Measurements from ENCODE around the gene INPP4B. TPM values are rescaled to one million over a fixed set of nuclear protein-coding genes. Genes with fewer than 3 reads are reported as not detected.
"Not testable (repeated sequence)": the region's sequence is repeated elsewhere in the genome, so short reads cannot be mapped to it uniquely, and the experiment has no call there.

INPP4B gene
- total RNA-seq, 3 donors from 2014 or later, result 15.8 to 113 (median 93.4) TPM

DNA sequence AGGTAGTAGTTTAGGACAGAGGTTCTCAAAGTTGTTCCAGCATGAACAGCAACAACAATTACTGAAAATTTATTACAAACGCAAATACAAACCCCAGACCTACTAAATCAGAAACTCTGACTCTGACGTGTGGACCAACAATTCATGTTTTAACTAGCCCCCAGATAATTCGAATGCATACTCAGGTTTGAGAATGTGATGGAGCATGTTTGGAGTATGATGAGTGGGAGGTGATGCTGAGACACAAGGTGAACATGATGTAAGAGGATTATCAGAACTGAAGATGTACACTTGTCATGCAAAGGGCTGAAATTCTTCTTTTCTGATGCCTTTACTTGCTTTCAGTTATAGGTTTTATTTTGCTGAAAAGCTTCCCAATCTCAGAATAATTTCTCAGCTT is 323.0 kb downstream of the INPP4B start:
- no peaks in the 10 kb centered on the region for H3K27me3 ChIP-seq
- no peaks in the 10 kb centered on the region for H3K36me3 ChIP-seq
- H3K27ac ChIP-seq, result no peak overlapping the region
- no peak overlapping the region for H3K4me3 ChIP-seq
- intact Hi-C loops (cut with DNase I; ENCODE audit: low total_unique reads), result no loop called here
- TF ChIP-seq, protein P1, sequence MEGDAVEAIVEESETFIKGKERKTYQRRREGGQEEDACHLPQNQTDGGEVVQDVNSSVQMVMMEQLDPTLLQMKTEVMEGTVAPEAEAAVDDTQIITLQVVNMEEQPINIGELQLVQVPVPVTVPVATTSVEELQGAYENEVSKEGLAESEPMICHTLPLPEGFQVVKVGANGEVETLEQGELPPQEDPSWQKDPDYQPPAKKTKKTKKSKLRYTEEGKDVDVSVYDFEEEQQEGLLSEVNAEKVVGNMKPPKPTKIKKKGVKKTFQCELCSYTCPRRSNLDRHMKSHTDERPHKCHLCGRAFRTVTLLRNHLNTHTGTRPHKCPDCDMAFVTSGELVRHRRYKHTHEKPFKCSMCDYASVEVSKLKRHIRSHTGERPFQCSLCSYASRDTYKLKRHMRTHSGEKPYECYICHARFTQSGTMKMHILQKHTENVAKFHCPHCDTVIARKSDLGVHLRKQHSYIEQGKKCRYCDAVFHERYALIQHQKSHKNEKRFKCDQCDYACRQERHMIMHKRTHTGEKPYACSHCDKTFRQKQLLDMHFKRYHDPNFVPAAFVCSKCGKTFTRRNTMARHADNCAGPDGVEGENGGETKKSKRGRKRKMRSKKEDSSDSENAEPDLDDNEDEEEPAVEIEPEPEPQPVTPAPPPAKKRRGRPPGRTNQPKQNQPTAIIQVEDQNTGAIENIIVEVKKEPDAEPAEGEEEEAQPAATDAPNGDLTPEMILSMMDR (IDR thresholded peaks at IDR 0.05), result no peak
- TF ChIP-seq POLR2A (IDR thresholded peaks at IDR 0.05), result no peak
- DNase-seq (ENCODE audit: low spot score in 2 of 2), result no peak
- no peaks in the 10 kb centered on the region for H3K4me1 ChIP-seq
- no peaks in the 10 kb centered on the region for H3K9me3 ChIP-seq

DNA sequence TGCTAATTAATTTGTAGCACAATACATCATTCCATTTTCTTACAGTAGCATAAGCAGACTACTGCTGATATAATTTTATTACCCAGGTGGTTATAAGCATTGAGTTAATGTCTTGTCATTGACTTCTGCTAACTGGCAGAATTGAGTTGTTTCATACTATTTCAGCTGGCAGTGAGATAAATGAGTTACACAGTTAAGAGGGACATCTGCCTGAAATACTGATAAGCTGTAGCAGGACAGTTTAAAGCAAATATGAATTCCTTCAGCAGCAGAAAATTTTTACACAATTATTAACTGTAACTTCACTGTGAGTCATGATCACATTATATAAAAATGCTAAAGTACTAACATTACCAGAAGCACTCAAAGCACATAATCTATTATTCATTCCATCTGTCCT is 326.8 kb downstream of the INPP4B start:
- Histone ChIP-seq H3K27me3 (no peaks in the 10 kb centered on the region), H3K36me3 (no peaks in the 10 kb centered on the region), H3K9me3 (no peaks in the 10 kb centered on the region), H3K27ac (no peak overlapping the region), H3K4me1 (no peaks in the 10 kb centered on the region), H3K4me3 (no peak overlapping the region)
- TF ChIP-seq, protein P1 (IDR thresholded peaks at IDR 0.05), result no peak
- TF ChIP-seq POLR2A (IDR thresholded peaks at IDR 0.05) (no peak), POLR2AphosphoS5 (IDR thresholded peaks at IDR 0.05) (no peak)
- intact Hi-C loops (cut with DNase I; ENCODE audit: low total_unique reads), result no loop called here
- no peak for DNase-seq (ENCODE audit: low spot score in 2 of 2)

DNA sequence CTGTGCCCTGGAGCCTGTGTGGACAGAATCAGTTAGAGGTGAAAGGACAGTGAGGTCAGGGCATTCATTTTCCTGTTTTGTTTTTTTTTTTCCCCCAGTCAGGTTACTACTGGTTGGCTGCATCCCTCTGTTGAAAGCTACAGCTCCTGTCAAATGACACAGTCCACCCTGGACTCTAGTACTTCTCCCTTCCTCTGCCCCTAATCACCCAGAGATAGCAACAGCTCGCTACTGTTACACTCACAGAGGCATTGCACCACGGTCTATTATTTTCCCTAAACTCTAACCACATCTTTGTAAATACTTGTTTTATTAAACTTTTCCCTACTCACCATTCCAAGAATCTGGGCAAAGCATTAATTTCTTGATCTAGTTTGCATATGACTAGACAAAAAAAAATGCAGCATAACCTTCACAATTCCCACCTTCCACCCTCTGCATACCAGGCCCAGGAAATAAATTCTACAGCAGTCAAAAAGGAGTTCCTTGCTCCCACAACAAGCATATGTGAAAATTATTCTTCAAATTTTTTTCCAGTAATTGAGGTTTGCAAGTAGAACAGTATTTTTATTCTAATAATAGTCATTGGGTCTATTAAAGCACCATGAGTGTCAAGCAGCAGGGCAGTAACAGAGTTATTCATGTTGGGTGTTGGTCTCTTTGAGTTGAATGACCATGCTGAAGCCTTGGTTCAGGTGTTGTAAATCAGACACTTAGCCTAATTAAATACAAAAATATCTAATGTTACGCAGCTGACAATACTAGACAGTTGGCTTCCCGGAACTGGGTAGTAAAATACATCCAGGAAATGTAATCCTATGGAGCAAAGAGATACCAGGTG is 329.2 kb downstream of the INPP4B start:
- no peak for DNase-seq (ENCODE audit: low spot score in 2 of 2)
- TF ChIP-seq POLR2A (IDR thresholded peaks at IDR 0.05), result no peak
- Histone ChIP-seq H3K27ac (no peak overlapping the region), H3K36me3 (no peaks in the 10 kb centered on the region), H3K27me3 (no peaks in the 10 kb centered on the region), H3K9me3 (no peaks in the 10 kb centered on the region), H3K4me1 (no peaks in the 10 kb centered on the region), H3K4me3 (no peak overlapping the region)
- intact Hi-C loops (cut with DNase I; ENCODE audit: low total_unique reads), result no loop called here

DNA sequence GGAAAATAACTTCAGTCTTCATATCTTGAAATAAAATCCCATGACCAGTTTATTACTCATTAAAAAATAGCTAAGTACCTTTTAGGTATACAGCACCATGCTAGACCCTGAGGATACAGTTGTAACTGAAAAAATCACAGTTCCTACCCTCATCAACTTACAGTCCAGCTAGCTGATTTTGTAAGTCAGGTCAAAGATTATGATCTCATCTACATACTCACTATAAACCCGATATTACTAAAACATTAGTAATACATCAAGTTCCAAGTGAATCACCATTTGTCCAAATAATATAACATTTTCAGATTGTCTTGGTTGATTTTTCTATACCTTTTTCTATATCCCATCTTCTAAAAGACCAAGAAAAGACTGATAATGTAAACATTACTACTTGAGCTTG is 333.9 kb downstream of the INPP4B start:
- Histone ChIP-seq H3K36me3 (no peaks in the 10 kb centered on the region), H3K27ac (no peak overlapping the region), H3K4me1 (no peaks in the 10 kb centered on the region), H3K27me3 (no peaks in the 10 kb centered on the region), H3K4me3 (no peak overlapping the region), H3K9me3 (no peaks in the 10 kb centered on the region)
- intact Hi-C loops (cut with DNase I; ENCODE audit: low total_unique reads), result loop anchor here (5.0 kb wide), 1 partner anchor 815 kb away; no protein-coding TSS in a partner anchor
- DNase-seq (ENCODE audit: low spot score in 2 of 2), result no peak
- TF ChIP-seq POLR2A (IDR thresholded peaks at IDR 0.05), result no peak
- TF ChIP-seq, protein P1 (IDR thresholded peaks at IDR 0.05), result no peak
- no peak for TF ChIP-seq POLR2AphosphoS5 (IDR thresholded peaks at IDR 0.05)

DNA sequence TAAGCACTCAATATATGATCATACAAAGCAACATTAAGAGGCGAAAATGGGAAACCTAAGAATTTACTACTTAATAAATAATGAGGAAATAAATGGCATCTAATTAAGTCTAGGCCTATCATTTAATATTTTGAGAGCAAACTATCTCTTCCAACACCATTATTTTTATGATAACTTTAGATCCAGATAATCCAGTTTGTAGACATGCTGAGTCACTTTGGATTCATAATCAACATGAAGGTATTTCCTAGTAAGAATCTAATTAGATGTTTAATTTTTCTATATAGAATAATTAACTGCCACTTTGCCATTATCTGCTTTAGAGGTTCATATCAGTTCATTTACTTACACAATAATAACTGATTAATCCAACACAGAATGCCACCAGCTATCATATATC is 336.2 kb downstream of the INPP4B start:
- H3K9me3 ChIP-seq, result no peaks in the 10 kb centered on the region
- no peak overlapping the region for H3K27ac ChIP-seq
- intact Hi-C loops (cut with DNase I; ENCODE audit: low total_unique reads), result loop anchor here (5.0 kb wide), 1 partner anchor 813 kb away; no protein-coding TSS in a partner anchor
- no peaks in the 10 kb centered on the region for H3K4me1 ChIP-seq
- TF ChIP-seq POLR2A (IDR thresholded peaks at IDR 0.05), result no peak
- no peak for TF ChIP-seq POLR2AphosphoS5 (IDR thresholded peaks at IDR 0.05)
- TF ChIP-seq, protein P1 (IDR thresholded peaks at IDR 0.05), result no peak
- H3K4me3 ChIP-seq, result no peak overlapping the region
- no peak for DNase-seq (ENCODE audit: low spot score in 2 of 2)
- H3K27me3 ChIP-seq, result no peaks in the 10 kb centered on the region
- H3K36me3 ChIP-seq, result no peaks in the 10 kb centered on the region

DNA sequence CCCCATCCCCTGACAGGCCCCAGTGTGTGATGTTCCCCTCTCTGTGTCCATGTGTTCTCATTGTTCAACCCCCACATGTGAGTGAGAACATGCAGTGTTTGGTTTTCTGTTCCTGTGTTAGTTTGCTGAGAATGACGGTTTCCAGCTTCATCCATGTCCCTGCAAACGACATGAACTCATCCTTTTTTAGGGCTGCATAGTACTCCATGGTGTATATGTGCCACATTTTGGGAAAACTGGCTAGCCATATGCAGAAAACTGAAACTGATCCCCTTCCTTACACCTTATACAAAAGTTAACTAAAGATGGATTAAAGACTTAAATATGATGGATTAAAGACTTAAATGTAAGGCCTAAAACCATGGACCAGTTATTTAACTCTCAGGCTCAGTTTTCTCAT is 336.7 kb downstream of the INPP4B start:
- H3K9me3 ChIP-seq; H3K27me3 ChIP-seq; H3K4me3 ChIP-seq; H3K4me1 ChIP-seq; H3K36me3 ChIP-seq; H3K27ac ChIP-seq; DNase-seq (ENCODE audit: low spot score in 2 of 2); intact Hi-C loops (cut with DNase I; ENCODE audit: low total_unique reads): not testable (repeated sequence)

All from breast epithelium (tissue), 4 donors.